HG03103 (cell line): ENCODE measurements around the gene DEFB129.
A peak's percentile ranks its signal among the peaks of the same experiment; 100 is the strongest.
"Not testable (repeated sequence)": the region's sequence is repeated elsewhere in the genome, so short reads cannot be mapped to it uniquely, and the experiment has no call there.

Source experiments
- ATAC-seq: cut with Tn5 transposase; IDR thresholded peaks from one replicate; pipeline ENCODE4 v1.9.1; 2021; ENCODE audit warnings: low read depth; ENCODE audit not compliant: unreplicated experiment

The DEFB129 gene

GRCh38 chr20:251354-251753 is 24.3 kb downstream of the DEFB129 start:
- ATAC-seq, result no peak

GRCh38 chr20:252801-253200 is 25.7 kb downstream of the DEFB129 start:
- ATAC-seq, result no peak

GRCh38 chr20:253447-253846 is 26.4 kb downstream of the DEFB129 start:
- ATAC-seq, result not testable (repeated sequence)

- no peak for ATAC-seq
Measured at GRCh38 chr20:257419-257818, 30.4 kb downstream of the DEFB129 start, which contains the start of gene DEFB132. DEFB132 (plus strand) TSS chr20:257724; CDS start chr20:257779, 55 bp downstream.

DNA sequence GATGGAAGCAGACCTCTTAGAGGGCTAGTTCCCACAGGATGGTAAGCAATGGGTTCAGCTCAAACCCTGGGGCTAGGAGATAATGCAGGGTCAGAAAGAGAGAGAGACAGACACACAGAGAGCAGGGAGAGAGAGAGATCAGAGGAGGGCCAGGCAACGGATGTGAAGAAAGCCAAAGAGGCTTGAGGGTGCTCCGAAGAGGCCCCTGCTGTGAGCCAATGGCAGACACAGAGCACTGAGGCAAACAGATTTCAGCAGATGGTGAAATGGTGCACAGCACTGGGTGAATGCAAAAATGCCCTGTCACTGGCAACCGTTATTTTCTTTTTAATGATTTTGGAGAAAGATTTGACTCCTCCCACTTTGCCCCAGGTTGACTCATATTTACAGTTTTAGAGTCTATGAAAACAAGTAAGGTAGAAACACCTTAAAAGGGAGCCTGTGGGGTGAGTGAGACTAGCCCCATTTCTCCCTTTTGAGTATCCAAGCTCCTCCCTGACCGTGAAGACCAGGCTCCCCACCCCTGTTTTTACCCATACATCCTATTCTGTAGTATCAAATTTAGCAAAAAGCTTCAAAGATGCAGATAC is 31.3 kb downstream of the DEFB129 start:
- no peak for ATAC-seq

DNA sequence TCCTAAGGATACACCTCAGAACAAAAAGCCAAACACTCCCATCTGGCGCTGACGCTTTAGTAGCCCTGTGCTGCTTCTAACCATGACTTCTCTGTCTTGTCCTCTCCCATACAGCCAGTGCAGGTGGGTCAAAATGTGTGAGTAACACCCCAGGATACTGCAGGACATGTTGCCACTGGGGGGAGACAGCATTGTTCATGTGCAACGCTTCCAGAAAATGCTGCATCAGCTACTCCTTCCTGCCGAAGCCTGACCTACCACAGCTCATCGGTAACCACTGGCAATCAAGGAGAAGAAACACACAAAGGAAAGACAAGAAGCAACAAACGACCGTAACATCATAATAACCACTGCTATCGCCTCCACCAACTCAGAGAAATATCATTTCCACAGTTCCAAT is 31.9 kb downstream of the DEFB129 start:
- no peak for ATAC-seq

DNA sequence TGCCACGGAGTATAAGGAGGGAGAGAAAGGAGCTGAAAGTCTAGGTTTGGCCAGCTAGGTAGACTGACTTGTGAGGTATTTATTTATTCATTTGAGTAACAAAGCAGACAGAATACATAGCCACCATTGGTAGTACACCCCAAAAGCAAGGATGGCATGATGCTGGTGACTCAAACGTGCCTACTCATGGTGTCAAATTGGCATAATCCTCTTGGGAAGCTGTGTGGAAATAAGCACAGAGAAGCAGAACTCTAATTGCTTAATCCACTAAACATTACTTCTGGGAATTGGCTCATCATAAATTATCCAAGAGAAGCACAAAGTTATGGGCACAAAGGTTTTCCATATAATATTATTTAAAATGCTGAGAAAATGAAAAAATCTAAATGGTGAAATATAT is 32.9 kb downstream of the DEFB129 start:
- no peak for ATAC-seq

DNA sequence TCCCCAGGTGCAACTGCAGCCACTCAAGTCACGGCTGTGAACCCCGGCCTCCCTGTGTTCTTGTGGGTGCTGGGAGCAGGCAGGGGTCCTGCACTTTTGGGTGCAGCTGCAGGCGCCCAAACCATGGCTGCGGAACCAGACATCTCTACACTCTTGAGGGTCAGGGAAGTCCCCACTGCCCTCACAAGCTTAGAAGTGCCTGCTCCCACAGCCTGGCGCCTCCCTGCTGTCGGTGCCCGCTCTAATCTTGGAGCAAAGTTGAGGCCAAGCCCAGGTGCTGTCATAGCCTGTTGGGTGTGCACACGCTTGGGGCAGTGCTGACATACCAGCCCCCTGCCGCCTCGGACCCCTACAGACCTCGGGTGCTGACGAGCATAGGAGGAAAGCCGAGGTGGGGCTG is 36.6 kb downstream of the DEFB129 start:
- no peak for ATAC-seq

- ATAC-seq, result peak; percentile 78
Measured at GRCh38 chr20:266596-267562, 39.8 kb downstream of the DEFB129 start.

GRCh38 chr20:270517-270916 is 43.5 kb downstream of the DEFB129 start:
- ATAC-seq, result no peak

- no peak for ATAC-seq
Measured at GRCh38 chr20:271069-271468, 44.0 kb downstream of the DEFB129 start.

DNA sequence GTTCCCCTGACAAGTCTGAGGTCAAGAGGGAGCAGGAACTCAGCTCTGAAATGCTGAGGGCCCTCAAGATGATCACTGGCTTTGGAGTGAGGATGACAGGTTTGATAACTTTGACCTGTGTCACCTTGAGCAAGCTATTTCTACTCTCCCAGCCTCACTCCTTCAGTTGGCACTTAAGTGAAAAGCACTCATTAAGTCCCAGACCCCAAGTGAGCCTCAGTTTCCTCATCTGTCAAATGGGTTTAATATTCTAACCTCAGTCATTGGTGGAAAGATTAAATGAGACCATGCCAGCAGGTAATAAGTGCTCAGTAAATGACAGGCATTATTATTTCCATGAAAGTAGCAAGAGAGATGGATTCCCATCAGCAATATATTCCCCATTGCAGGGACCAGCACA is 44.5 kb downstream of the DEFB129 start:
- no peak for ATAC-seq

- ATAC-seq, result no peak
Measured at GRCh38 chr20:272718-273117, 45.7 kb downstream of the DEFB129 start.

GRCh38 chr20:273884-274283 is 46.8 kb downstream of the DEFB129 start:
- no peak for ATAC-seq

- no peak for ATAC-seq
Measured at GRCh38 chr20:275791-276190, 48.7 kb downstream of the DEFB129 start.

DNA sequence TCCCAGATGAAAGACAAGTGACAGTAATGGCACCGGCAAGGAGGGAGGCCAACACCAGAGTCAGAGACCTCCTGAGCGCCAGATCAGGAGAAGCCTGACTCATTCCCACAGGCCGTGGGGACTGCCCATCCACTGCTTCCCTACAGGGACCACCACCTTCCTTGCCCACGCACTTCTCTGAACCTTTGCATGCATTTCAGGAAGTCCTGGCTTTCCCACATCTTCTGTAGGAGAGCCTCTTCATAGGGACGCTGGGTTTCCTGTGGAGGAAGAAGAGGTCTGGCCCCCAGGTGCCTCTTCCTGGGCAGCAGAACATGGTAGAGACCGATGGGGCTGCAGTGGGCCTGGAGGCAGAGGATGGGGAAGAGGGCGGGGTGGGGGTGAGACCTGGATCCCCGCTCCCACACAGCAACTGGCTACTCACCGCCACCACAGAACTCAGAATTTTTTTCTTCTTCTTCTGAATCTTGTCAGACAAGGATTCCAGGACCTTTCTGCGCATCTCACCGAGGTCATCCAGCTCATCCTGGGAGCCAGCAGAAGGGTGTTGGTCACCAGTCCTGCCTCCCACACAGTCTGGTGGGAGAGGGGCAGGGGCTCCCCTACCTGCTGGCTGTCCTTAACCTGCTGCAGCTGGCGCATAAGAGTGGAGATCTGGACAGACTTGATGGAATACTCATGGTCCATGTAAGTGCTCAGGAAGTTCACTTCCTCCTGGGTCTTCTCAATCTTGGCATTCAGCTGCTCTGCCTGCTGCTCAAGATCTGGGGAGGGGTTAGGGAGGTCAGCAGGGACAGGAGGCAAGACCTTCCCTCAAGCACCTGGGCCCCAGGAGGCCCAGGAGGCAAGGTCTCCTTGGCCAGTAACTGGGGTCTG is 49.8 kb downstream of the DEFB129 start:
- ATAC-seq, result no peak

GRCh38 chr20:277496-277781 is 50.4 kb downstream of the DEFB129 start:
- ATAC-seq, result no peak

- ATAC-seq, result no peak
Measured at GRCh38 chr20:278181-278580, 51.1 kb downstream of the DEFB129 start.

GRCh38 chr20:278607-279571 is 51.8 kb downstream of the DEFB129 start:
- ATAC-seq, result no peak
